NB4 (cell line): ENCODE data around the gene RAD51B.

Experiments used
- DNase-seq: peaks from one replicate; pipeline ENCODE4 v3.0.0; 2010; ENCODE audit warnings: low read depth
- H3K4me3 ChIP-seq: one replicate; pipeline ENCODE4 v1.5.1; 2011; ENCODE audit warnings: mild to moderate bottlenecking, low read depth, low read length, moderate library complexity
- CTCF ChIP-seq: IDR thresholded peaks from one replicate; pipeline ENCODE4 v1.5.1; 2012; ENCODE audit warnings: low read depth, low read length
- MAX ChIP-seq: IDR thresholded peaks from 2 replicates; pipeline ENCODE4 v1.6.1; 2011; ENCODE audit warnings: low read depth, low read length
- MYC ChIP-seq: IDR thresholded peaks from 2 replicates; pipeline ENCODE4 v1.6.1; 2011; ENCODE audit warnings: low read depth, low read length
- POLR2A ChIP-seq: IDR thresholded peaks from 2 replicates; pipeline ENCODE4 v1.6.1; 2011; ENCODE audit warnings: mild to moderate bottlenecking; ENCODE audit not compliant: insufficient read length; ENCODE audit errors: extremely low read depth

Gene RAD51B

DNA sequence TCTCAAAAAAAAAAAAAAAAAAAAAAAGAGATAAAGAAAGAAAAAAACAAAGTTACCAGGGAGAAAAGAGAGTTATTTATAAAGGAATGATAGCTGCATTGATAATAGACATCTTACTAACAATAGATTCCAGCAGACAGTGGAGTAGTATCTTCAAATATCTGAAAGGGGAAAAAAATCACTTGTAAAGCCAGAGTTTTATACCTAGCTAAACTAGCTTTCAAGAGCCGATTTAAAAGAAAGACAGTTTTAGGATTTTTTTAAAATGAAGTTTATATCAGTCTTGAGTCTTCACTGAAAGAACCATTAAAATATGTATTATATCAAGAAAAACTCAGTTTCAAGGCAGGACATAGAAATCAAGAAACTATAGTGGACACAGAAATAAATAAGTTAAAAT is 710.9 kb downstream of the RAD51B start:
- TF ChIP-seq MAX = no peak
- TF ChIP-seq CTCF = no peak
- TF ChIP-seq MYC = no peak
- no peak for DNase-seq
- no peak overlapping the region for H3K4me3 ChIP-seq

DNA sequence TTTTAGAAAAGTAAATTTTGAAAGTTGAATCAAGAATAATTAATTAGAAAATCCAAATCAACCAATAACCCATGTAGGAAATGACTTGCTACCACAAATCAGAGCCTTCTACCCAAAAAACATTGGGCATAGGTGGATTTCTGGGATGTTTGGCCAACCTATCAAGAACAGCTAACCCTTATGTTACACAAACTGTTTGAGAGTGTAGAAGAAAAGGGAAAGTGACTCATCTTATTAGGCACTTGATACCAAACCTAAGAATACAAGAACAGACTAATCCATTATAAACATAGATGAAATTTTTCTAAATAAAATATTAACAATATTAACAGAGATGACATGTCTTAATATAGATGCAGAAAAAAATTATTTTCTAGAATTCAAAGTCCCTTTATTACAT is 712.9 kb downstream of the RAD51B start:
- no peak for DNase-seq
- no peak for TF ChIP-seq MYC
- TF ChIP-seq POLR2A = no peak
- TF ChIP-seq CTCF = no peak
- no peak for TF ChIP-seq MAX
- no peak overlapping the region for H3K4me3 ChIP-seq

- no peak for DNase-seq
- TF ChIP-seq MAX (no peak), MYC (no peak), CTCF (no peak)
- H3K4me3 ChIP-seq = no peak overlapping the region
These were observed 714.7 kb downstream of the RAD51B start for GRCh38 chr14:68534276-68534675.

- no peak for TF ChIP-seq CTCF
- TF ChIP-seq MYC = no peak
- no peak for TF ChIP-seq POLR2A
- no peak for TF ChIP-seq MAX
- H3K4me3 ChIP-seq = no peak overlapping the region
- DNase-seq = no peak
These were observed 715.9 kb downstream of the RAD51B start for GRCh38 chr14:68535404-68536017.

- no peak for TF ChIP-seq MYC
- TF ChIP-seq CTCF = no peak
- no peak for TF ChIP-seq MAX
- no peak for TF ChIP-seq POLR2A
- H3K4me3 ChIP-seq = no peak overlapping the region
- DNase-seq = no peak
These were observed 716.4 kb downstream of the RAD51B start for GRCh38 chr14:68536018-68536410.

DNA sequence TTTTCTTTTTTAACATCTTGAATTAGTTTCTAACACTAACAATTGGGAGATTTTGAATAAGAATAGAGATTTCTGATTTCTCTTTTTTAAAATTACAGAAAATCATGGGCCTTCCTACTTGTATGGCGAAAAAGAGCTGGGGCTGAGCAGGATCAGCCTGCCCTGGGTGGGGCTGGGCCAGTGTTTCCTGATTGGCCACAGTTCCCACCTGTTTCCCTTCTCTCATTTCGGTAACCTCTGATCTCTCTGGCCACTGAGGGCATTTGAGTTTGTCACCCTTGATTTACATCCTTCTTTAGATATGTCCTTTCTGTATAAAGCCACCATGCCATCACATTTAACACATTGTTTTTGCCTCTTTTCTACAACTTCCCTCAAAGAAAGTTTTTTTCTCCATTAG is 719.1 kb downstream of the RAD51B start:
- no peak overlapping the region for H3K4me3 ChIP-seq
- TF ChIP-seq CTCF (no peak), MYC (no peak), POLR2A (no peak), MAX (no peak)
- no peak for DNase-seq
